ENCODE measurements around the gene PDZD2. TPM values are rescaled to one million over a fixed set of nuclear protein-coding genes. Genes with fewer than 3 reads are reported as not detected.

PDZD2 gene
- total RNA-seq, 2 experiments from 2014 or later: 1.3 to 1.8 TPM

DNA sequence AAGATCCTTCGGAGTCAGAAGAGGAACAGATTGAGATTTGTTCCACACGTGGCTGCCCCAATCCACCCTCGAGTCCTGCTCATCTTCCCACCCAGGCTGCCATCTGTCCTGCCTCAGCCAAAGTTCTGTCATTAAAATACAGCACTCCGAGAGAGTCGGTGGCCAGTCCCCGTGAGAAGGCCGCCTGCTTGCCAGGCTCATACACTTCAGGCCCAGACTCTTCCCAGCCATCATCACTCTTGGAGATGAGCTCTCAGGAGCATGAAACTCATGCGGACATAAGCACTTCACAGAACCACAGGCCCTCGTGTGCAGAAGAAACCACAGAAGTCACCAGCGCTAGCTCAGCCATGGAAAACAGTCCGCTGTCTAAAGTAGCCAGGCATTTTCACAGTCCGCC, 449.3 kb downstream of the PDZD2 start:
- ChIA-PET CTCF (no interaction called here), POLR2A (no interaction called here)
- no peak overlapping the region for H3K27ac ChIP-seq (ENCODE audit: low read depth in 1 of 2, low read length in 2 of 2)
- TF ChIP-seq, protein P1, sequence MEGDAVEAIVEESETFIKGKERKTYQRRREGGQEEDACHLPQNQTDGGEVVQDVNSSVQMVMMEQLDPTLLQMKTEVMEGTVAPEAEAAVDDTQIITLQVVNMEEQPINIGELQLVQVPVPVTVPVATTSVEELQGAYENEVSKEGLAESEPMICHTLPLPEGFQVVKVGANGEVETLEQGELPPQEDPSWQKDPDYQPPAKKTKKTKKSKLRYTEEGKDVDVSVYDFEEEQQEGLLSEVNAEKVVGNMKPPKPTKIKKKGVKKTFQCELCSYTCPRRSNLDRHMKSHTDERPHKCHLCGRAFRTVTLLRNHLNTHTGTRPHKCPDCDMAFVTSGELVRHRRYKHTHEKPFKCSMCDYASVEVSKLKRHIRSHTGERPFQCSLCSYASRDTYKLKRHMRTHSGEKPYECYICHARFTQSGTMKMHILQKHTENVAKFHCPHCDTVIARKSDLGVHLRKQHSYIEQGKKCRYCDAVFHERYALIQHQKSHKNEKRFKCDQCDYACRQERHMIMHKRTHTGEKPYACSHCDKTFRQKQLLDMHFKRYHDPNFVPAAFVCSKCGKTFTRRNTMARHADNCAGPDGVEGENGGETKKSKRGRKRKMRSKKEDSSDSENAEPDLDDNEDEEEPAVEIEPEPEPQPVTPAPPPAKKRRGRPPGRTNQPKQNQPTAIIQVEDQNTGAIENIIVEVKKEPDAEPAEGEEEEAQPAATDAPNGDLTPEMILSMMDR (IDR thresholded peaks at IDR 0.05): no peak
- H3K4me1 Mint-ChIP-seq (ENCODE audit: low read depth): peaks cover 4% of the 10 kb centered on the region
- DNase-seq (no peak), ATAC-seq (ENCODE audit: poor library complexity) (no peak)
- H3K27me3 Mint-ChIP-seq: no peaks in the 10 kb centered on the region
- H3K36me3 Mint-ChIP-seq (ENCODE audit: low read depth): no peaks in the 10 kb centered on the region
- H3K36me3 ChIP-seq (ENCODE audit: insufficient read depth, low read length): no peaks in the 10 kb centered on the region
- peaks cover 4% of the 10 kb centered on the region for H3K4me1 ChIP-seq (ENCODE audit: insufficient read depth, low read length)
- H3K27ac Mint-ChIP-seq: no peak overlapping the region
- no peaks in the 10 kb centered on the region for H3K9me3 Mint-ChIP-seq
- no peak overlapping the region for H3K4me3 ChIP-seq (ENCODE audit: low read length)
- no peaks in the 10 kb centered on the region for H3K9me3 ChIP-seq (ENCODE audit: control insufficient read depth in 1 of 2, insufficient read depth in 1 of 2, low read length in 2 of 2)
- no peaks in the 10 kb centered on the region for H3K27me3 ChIP-seq (ENCODE audit: control insufficient read depth in 1 of 2, insufficient read depth in 2 of 2, low read length in 2 of 2)
- H3K4me3 Mint-ChIP-seq: no peak overlapping the region
- intact Hi-C loops (cut with DNase I, micrococcal nuclease): no loop called here

GRCh38 chr5:32089146-32090000, 450.4 kb downstream of the PDZD2 start:
- no peaks in the 10 kb centered on the region for H3K27me3 Mint-ChIP-seq

GRCh38 chr5:32090026-32090754, 451.3 kb downstream of the PDZD2 start:
- H3K9me3 Mint-ChIP-seq: no peaks in the 10 kb centered on the region
- no peak overlapping the region for H3K27ac Mint-ChIP-seq
- intact Hi-C loops (cut with DNase I, micrococcal nuclease): loop anchor here in 1 of 2 experiments (5.0 kb wide), 2 partner anchors 263 to 558 kb away; partner anchors contain the start of genes C5orf22 and DROSHA
- Histone ChIP-seq H3K9me3 (ENCODE audit: control insufficient read depth in 1 of 2, insufficient read depth in 1 of 2, low read length in 2 of 2) (no peaks in the 10 kb centered on the region), H3K36me3 (ENCODE audit: insufficient read depth, low read length) (no peaks in the 10 kb centered on the region), H3K27me3 (ENCODE audit: control insufficient read depth in 1 of 2, insufficient read depth in 2 of 2, low read length in 2 of 2) (no peaks in the 10 kb centered on the region), H3K4me1 (ENCODE audit: insufficient read depth, low read length) (peaks cover 6% of the 10 kb centered on the region), H3K4me3 (ENCODE audit: low read length) (no peak overlapping the region), H3K27ac (ENCODE audit: low read depth in 1 of 2, low read length in 2 of 2) (no peak overlapping the region)
- H3K4me1 Mint-ChIP-seq (ENCODE audit: low read depth): peaks cover 7% of the 10 kb centered on the region
- POLR2A ChIA-PET: no interaction called here
- H3K36me3 Mint-ChIP-seq (ENCODE audit: low read depth): no peaks in the 10 kb centered on the region
- DNase-seq (no peak), ATAC-seq (ENCODE audit: poor library complexity) (no peak)
- TF ChIP-seq, protein P1 (IDR thresholded peaks at IDR 0.05): no peak
- CTCF ChIA-PET: interaction anchor here (0.7 kb wide), 1 partner anchor 17 kb away, joined by 3 read pairs; no protein-coding TSS in a partner anchor
- no peaks in the 10 kb centered on the region for H3K27me3 Mint-ChIP-seq
- H3K4me3 Mint-ChIP-seq: no peak overlapping the region

More at GRCh38 chr5:32089146-32090000, 450.4 kb downstream of the PDZD2 start:
- H3K4me1 ChIP-seq (ENCODE audit: insufficient read depth, low read length): peaks cover 6% of the 10 kb centered on the region
- CTCF ChIA-PET: no interaction called here
- TF ChIP-seq, protein P1 (IDR thresholded peaks at IDR 0.05): no peak
- H3K27ac ChIP-seq (ENCODE audit: low read depth in 1 of 2, low read length in 2 of 2): no peak overlapping the region
- no peak for ATAC-seq (ENCODE audit: poor library complexity)
- no peaks in the 10 kb centered on the region for H3K36me3 ChIP-seq (ENCODE audit: insufficient read depth, low read length)
- H3K9me3 Mint-ChIP-seq: no peaks in the 10 kb centered on the region
- H3K27ac Mint-ChIP-seq: no peak overlapping the region
- no peak overlapping the region for H3K4me3 Mint-ChIP-seq
- H3K9me3 ChIP-seq (ENCODE audit: control insufficient read depth in 1 of 2, insufficient read depth in 1 of 2, low read length in 2 of 2): no peaks in the 10 kb centered on the region
- intact Hi-C loops (cut with DNase I, micrococcal nuclease): no loop called here
- DNase-seq: no peak
- H3K4me3 ChIP-seq (ENCODE audit: low read length): no peak overlapping the region
- POLR2A ChIA-PET: no interaction called here
- H3K27me3 ChIP-seq (ENCODE audit: control insufficient read depth in 1 of 2, insufficient read depth in 2 of 2, low read length in 2 of 2): no peaks in the 10 kb centered on the region
- H3K36me3 Mint-ChIP-seq (ENCODE audit: low read depth): no peaks in the 10 kb centered on the region
- peaks cover 7% of the 10 kb centered on the region for H3K4me1 Mint-ChIP-seq (ENCODE audit: low read depth)
